Upper lobe of left lung (tissue), 4 donors: ENCODE results near the gene SLC19A1.

Experiments used
- EP300 ChIP-seq, 4 donors: sonication (generic); formaldehyde crosslinking; IDR thresholded peaks; one replicate each; pipeline ENCODE4 v1.5.1; 2017; ENCODE audit warnings: antibody characterized with exemption in 4 of 4, control low read depth in 2 of 4
- POLR2A ChIP-seq, 4 donors: fragments of 450-650 bp; IDR thresholded peaks; one replicate each; pipeline ENCODE4 v1.5.1; 2016 to 2017; ENCODE audit warnings: antibody characterized with exemption in 4 of 4, mild to moderate bottlenecking in 2 of 4
- TF ChIP-seq, protein P1 (sequence below), 6 experiments: fragments of 450-650 bp in 4 of 6; fragments of 200-600 bp in 2 of 6; sonication (generic) in 2 of 6; IDR thresholded peaks; one replicate each; pipeline ENCODE4 v1.5.1; 2016 to 2019; ENCODE audit warnings: antibody characterized with exemption in 6 of 6

DNA sequence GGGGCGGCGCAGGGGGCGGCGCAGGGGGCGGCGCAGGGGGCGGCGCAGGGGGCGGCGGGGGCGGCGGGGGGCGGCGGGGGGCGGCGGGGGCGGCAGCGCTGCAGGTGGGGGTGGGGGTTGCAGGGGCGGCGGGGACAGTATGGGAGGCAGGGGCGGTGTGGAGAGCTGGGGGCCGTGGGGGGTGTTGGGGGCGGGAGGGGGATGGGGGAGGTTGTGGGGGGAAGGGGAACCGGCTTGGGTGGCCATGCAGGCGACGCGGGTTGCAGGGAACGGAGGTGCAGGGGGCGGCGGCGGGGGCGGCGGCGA, 13.0 kb upstream of the SLC19A1 start:
- TF ChIP-seq, protein P1, sequence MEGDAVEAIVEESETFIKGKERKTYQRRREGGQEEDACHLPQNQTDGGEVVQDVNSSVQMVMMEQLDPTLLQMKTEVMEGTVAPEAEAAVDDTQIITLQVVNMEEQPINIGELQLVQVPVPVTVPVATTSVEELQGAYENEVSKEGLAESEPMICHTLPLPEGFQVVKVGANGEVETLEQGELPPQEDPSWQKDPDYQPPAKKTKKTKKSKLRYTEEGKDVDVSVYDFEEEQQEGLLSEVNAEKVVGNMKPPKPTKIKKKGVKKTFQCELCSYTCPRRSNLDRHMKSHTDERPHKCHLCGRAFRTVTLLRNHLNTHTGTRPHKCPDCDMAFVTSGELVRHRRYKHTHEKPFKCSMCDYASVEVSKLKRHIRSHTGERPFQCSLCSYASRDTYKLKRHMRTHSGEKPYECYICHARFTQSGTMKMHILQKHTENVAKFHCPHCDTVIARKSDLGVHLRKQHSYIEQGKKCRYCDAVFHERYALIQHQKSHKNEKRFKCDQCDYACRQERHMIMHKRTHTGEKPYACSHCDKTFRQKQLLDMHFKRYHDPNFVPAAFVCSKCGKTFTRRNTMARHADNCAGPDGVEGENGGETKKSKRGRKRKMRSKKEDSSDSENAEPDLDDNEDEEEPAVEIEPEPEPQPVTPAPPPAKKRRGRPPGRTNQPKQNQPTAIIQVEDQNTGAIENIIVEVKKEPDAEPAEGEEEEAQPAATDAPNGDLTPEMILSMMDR (IDR thresholded peaks at IDR 0.05): no peak
- TF ChIP-seq POLR2A (IDR thresholded peaks at IDR 0.05): no peak
- no peak for TF ChIP-seq EP300 (IDR thresholded peaks at IDR 0.05)
